GM23338 (cell line): ENCODE data around the gene ARHGEF38.

ENCODE experiments used
- ETS1 ChIP-seq: IDR thresholded peaks from 2 replicates; pipeline ENCODE4 v1.6.1; 2016; ENCODE audit warnings: antibody characterized with exemption
- REST ChIP-seq: IDR thresholded peaks from one replicate; pipeline ENCODE4 v1.6.1; 2018; ENCODE audit warnings: antibody characterized with exemption; ENCODE audit not compliant: unreplicated experiment
- TF ChIP-seq, protein P1 (sequence below), 2 experiments: fragments of 200-600 bp in 1 of 2; sonication (generic) in 1 of 2; conservative IDR thresholded peaks; 2 replicates each; pipeline versions ENCODE4 v1.5.1 to v1.6.1; 2016 to 2017; ENCODE audit warnings: antibody characterized with exemption in 2 of 2, low read depth in 2 of 2, mild to moderate bottlenecking in 2 of 2, moderate library complexity in 1 of 2

GRCh38 chr4:105714932-105715331 lies 162.5 kb downstream of the ARHGEF38 start:
- TF ChIP-seq, protein P1, sequence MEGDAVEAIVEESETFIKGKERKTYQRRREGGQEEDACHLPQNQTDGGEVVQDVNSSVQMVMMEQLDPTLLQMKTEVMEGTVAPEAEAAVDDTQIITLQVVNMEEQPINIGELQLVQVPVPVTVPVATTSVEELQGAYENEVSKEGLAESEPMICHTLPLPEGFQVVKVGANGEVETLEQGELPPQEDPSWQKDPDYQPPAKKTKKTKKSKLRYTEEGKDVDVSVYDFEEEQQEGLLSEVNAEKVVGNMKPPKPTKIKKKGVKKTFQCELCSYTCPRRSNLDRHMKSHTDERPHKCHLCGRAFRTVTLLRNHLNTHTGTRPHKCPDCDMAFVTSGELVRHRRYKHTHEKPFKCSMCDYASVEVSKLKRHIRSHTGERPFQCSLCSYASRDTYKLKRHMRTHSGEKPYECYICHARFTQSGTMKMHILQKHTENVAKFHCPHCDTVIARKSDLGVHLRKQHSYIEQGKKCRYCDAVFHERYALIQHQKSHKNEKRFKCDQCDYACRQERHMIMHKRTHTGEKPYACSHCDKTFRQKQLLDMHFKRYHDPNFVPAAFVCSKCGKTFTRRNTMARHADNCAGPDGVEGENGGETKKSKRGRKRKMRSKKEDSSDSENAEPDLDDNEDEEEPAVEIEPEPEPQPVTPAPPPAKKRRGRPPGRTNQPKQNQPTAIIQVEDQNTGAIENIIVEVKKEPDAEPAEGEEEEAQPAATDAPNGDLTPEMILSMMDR (conservative IDR thresholded peaks at IDR 0.05; ENCODE audit: low read depth in 2 of 2), result no peak
- TF ChIP-seq ETS1 (no peak), REST (no peak)
